HTERT RPE-1 (cell line): Measurements from ENCODE around the gene AMIGO3.
"Not testable (repeated sequence)": the region's sequence is repeated elsewhere in the genome, so short reads cannot be mapped to it uniquely, and the experiment has no call there.

Experiments
- in situ Hi-C: fragments of 300-500 bp; cut with MboI; formaldehyde crosslinking; loops from 4 replicates; pipeline ENCODE4 v1.14.3; 2020; ENCODE audit warnings: low sequenced_read_pairs

AMIGO3 gene

GRCh38 chr3:49719214-49719884, at the start of gene AMIGO3:
TSS of gene AMIGO3 (minus strand) at chr3:49719684. CDS start at chr3:49719465, 219 bp downstream.
- in situ Hi-C loops, result no loop called here

- in situ Hi-C loops, result no loop called here
These were observed 44.5 kb upstream of the AMIGO3 start for GRCh38 chr3:49763981-49764380.

GRCh38 chr3:49761661-49762060, 42.2 kb upstream of the AMIGO3 start:
- in situ Hi-C loops, result no loop called here

GRCh38 chr3:49759226-49759625, 39.7 kb upstream of the AMIGO3 start:
- in situ Hi-C loops, result no loop called here

- in situ Hi-C loops, result no loop called here
These were observed 37.7 kb upstream of the AMIGO3 start for GRCh38 chr3:49757197-49757596.

GRCh38 chr3:49756036-49756435, 36.6 kb upstream of the AMIGO3 start:
- in situ Hi-C loops, result no loop called here

- in situ Hi-C loops, result no loop called here
These were observed 35.1 kb upstream of the AMIGO3 start for GRCh38 chr3:49754536-49754935.

- in situ Hi-C loops, result no loop called here
These were observed 32.0 kb upstream of the AMIGO3 start for GRCh38 chr3:49751501-49751900.

- in situ Hi-C loops, result no loop called here
These were observed 30.6 kb upstream of the AMIGO3 start for GRCh38 chr3:49750056-49750455.

GRCh38 chr3:49748874-49749273, 29.4 kb upstream of the AMIGO3 start:
- in situ Hi-C loops, result not testable (repeated sequence)

GRCh38 chr3:49747792-49748480, 28.5 kb upstream of the AMIGO3 start:
- in situ Hi-C loops, result no loop called here

GRCh38 chr3:49745986-49746385, 26.5 kb upstream of the AMIGO3 start:
- in situ Hi-C loops, result no loop called here

- in situ Hi-C loops, result no loop called here
These were observed 20.9 kb upstream of the AMIGO3 start for GRCh38 chr3:49740427-49740826.

GRCh38 chr3:49738067-49738713, 18.7 kb upstream of the AMIGO3 start:
- in situ Hi-C loops, result no loop called here

- in situ Hi-C loops, result no loop called here
These were observed 15.3 kb upstream of the AMIGO3 start for GRCh38 chr3:49734752-49735151.

- in situ Hi-C loops, result no loop called here
These were observed 14.1 kb upstream of the AMIGO3 start for GRCh38 chr3:49733551-49733950.

GRCh38 chr3:49732597-49732996, 13.1 kb upstream of the AMIGO3 start:
- in situ Hi-C loops, result no loop called here

GRCh38 chr3:49729966-49730609, 10.6 kb upstream of the AMIGO3 start:
- in situ Hi-C loops, result no loop called here

GRCh38 chr3:49727924-49728361, 8.5 kb upstream of the AMIGO3 start:
- in situ Hi-C loops, result no loop called here

- in situ Hi-C loops, result no loop called here
These were observed 7.9 kb upstream of the AMIGO3 start for GRCh38 chr3:49727154-49727923.
